ENCODE measurements around the gene INTS2.
"Not testable (repeated sequence)": the region's sequence is repeated elsewhere in the genome, so short reads cannot be mapped to it uniquely, and the experiment has no call there.

INTS2 gene

DNA sequence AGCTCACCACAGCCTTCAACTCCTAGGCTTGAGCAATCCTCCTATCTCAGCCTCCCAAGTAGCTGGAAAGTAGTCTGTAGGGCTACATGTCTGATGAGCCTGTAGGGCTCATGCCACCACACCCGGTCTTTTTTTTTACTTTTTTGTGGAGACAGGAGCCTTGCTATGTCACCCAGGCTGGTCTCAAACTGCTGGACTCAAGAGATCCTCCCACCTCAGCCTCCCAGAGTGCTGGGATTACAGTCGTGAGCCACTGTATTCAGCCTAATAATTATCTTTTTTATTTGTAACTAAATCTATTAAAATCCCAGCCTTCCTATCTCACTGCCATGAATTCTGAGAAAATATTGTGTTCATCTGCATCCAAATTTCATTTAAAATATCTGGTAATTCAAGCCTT lies 79.5 kb downstream of the INTS2 start:
- DNase-seq, result no peak

DNA sequence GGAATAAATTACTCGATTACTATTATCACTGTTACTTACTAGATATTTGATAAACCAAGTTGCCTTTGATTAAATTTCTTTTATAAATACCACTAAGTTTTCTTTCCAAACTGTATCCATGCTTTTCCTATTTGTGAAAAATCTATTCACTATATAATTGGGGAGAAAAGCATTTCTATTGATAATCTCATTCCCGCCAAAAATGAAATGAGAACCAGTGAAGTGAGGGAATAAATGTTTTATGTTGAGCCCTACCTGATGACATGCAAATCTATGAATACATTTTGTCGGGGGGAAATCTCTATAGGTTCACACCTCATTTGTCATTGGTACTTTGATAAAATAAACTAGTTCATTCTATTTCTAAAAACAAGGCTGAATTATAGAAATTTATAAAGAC lies 80.1 kb downstream of the INTS2 start:
- no peak for DNase-seq

DNA sequence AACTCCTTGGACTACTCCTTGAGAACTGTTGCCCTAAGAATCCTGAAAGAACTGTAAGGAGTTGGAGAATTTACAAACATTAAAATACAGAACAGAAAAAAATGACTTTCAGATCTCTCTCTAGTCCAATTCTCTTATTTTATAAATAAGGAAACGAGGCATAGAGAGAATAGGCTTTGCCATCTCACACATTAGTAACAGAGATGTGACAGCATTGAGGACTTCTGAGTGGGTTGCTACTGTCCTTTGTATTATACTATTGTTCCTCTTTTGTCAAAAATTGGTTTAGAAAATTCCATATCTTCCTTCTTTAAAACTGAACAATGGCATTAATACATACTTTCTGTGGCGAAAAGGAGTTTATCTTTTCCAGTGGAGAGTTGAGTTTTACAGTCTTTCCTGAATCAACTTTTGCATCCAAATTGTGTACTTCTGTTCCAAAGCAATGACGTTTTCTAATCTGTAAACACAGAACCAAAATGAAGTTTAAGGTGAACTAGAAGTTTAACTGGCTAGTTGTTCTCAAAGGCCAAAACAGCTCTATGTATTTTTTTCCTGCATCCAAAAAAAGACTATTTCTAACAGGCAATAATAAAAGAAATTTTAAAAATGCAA lies 80.9 kb downstream of the INTS2 start:
- DNase-seq, result no peak

GRCh38 chr17:61846088-61846487 lies 81.7 kb downstream of the INTS2 start:
- no peak for DNase-seq

DNA sequence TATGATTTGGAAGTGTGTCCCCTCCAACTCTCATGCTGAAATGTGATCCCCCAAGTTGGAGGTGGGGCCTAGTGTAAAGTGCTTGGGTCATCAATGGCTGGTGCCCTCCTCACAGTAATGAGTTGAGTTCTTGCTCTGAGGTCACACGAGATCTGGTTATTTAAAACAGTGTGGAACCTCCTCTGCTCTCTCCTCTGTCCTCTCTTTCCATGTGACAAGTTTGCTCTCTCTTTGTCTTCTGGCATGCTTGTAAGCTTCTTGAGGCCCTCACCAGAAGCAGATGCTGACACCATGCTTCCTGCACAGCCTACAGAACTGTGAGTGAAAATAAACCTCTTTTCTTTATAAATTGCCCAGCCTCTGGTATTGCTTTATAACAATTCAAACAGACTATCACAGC lies 84.3 kb downstream of the INTS2 start:
- no peak for DNase-seq

DNA sequence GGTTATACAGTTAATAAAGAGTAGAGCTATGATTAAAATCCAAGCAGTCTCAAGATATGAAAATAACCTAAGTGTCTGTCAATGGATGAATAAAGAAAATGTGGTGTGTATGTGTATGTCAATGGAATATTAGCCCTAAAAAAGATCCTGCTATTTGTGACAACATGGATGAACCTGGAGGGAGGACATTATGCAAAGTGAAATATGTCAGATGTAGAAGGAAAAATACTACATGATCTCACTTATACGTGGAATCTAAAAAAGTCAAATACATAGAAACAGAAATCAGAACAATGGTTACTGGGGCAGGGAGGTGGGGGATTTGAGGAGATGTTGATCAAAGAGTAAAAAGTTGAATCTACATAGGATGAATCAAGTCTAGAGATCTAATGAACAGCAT lies 84.9 kb downstream of the INTS2 start:
- no peak for DNase-seq

DNA sequence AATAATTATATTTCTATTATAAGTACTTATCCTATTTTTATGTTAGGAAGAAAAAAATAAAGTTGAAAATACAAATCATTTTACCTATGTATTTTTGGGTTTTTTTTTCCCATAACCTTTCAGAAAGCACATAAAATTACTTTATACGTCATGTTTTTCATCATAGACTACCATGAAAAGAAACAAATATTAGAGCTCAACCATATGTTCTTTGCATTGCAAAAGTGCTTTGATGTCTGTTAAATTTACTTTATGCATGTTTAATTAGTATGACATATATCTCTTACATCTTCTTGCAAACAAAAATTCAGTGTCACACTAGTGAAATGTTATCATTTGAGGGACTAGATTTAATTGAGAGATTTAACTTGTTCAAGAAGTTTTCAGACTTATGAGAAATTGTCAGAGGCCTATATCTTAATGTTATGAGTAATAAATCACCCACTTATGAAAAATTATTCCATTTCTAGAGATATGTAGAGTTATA lies 88.4 kb downstream of the INTS2 start:
- no peak for DNase-seq

GRCh38 chr17:61837175-61838051 lies 90.4 kb downstream of the INTS2 start:
- no peak for DNase-seq

DNA sequence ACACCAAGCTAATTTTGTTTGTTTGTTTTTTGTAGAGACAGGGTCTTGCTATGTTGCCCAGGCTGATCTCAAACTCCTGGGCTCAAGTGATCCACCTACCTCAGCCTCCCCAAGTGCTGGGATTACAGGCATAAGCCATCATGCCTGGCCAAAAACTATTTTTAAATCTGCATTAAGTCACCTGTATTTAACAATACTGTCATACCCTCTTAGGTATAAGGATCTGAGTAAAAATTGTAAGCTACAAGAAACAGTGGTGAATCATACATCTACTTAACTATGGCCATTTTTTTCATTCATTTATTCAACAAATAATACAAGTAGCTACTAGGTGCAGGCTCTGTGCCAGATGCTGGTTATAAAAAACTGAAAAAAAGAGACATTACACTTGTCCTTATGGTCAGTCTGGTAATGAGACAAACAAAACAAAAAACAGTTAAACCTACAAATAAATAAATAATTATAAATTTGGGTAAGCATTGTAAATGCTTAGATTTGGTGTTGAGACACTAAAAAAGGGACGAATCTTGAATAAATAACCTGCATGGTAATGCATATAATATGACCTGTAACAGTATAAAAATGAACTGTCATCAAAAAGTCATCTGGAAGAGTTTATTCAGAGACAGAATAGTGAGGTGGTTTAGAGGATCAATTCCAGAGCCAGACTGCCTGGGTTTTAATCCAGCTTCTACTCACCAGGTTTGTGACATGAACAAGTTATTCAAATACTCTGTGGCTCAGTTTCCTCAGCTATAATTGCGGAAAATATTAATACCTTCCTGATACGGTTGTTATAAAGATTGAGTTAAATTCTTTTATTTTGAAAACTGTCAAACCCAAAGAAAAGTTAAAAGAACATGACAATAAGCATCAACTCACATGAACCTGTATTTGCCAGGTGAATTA lies 91.3 kb downstream of the INTS2 start:
- no peak for DNase-seq

GRCh38 chr17:61835606-61836005 lies 92.2 kb downstream of the INTS2 start:
- no peak for DNase-seq

DNA sequence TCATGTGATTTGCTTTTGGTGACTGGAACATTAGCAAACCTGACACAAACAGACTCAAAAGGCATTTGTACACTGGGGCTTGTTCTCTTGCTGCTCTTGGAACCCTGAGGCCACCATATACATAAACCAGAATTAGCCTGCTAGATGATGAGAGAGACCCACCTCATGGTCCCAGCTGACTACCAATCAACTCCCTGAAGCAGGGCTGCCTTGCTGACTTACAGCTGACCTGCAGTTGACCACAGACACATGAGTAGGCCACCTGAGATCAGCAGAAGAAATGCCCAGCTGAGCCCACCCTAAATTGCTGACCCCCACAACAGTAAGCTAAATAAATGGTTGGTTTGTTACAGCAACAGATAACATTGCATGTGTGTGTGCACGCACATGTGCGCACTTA lies 93.2 kb downstream of the INTS2 start:
- DNase-seq, result no peak

GRCh38 chr17:61833536-61834193 lies 94.1 kb downstream of the INTS2 start:
- no peak for DNase-seq

- DNase-seq, result no peak
These were observed 95.3 kb downstream of the INTS2 start for GRCh38 chr17:61832463-61832862.

DNA sequence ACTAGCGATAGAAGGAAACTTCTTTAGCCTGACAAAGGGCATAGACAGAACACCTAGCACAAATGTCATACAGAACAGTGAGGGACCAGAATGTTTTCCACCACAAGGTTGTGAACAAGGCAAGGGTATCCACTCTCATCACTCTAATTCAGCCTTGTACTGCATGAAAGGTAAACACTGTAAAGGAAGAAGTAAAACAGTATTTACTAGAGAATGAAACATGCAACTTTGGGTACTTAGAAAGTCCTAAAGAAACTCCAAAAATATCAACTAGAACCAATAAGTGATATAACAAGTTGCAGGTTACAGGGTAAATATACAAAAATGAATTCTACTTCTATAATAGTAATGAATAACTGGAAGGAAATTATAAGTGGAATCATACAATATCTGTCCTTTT lies 96.7 kb downstream of the INTS2 start:
- DNase-seq, result no peak

DNA sequence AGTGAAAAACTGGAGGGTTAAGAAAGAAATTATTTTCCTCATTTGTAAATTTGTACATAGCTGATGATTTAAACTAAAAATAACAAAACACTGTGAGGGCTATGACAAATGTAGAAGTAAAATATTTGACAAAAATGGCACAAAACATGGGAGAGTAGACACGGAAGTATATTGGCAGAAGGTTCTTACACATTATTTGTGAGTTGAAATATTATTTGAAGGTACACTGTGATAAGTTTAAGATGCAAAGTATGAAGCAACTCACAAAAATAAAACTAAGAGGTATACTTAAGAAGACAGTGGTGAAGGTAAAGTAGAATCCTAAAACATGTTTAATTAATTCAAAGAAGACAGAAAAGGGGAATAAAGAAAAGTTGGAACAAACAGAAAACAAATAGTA lies 99.1 kb downstream of the INTS2 start:
- DNase-seq, result no peak

- no peak for DNase-seq
These were observed 100.0 kb downstream of the INTS2 start for GRCh38 chr17:61827649-61828395.

DNA sequence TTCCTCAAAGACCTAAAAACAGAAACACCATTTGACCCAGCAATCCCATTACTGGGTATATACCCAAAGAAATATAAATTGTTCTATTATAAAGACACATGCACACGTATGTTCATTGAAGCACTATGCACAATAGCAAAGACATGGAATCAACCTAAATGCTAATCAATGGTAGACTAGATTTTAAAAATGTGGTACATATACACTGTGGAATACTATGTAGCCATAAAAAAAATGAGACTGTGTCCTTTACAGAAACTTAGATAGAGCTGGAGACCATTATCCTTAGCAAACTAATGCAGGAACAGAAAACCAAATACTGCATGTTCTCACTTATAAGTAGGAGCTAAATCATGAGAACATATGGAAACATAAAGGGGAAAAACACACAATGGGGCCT lies 100.9 kb downstream of the INTS2 start:
- not testable (repeated sequence) for DNase-seq

GRCh38 chr17:61826198-61826597 lies 101.6 kb downstream of the INTS2 start:
- DNase-seq, result not testable (repeated sequence)

GRCh38 chr17:61825448-61826137 lies 102.2 kb downstream of the INTS2 start:
- no peak for DNase-seq

DNA sequence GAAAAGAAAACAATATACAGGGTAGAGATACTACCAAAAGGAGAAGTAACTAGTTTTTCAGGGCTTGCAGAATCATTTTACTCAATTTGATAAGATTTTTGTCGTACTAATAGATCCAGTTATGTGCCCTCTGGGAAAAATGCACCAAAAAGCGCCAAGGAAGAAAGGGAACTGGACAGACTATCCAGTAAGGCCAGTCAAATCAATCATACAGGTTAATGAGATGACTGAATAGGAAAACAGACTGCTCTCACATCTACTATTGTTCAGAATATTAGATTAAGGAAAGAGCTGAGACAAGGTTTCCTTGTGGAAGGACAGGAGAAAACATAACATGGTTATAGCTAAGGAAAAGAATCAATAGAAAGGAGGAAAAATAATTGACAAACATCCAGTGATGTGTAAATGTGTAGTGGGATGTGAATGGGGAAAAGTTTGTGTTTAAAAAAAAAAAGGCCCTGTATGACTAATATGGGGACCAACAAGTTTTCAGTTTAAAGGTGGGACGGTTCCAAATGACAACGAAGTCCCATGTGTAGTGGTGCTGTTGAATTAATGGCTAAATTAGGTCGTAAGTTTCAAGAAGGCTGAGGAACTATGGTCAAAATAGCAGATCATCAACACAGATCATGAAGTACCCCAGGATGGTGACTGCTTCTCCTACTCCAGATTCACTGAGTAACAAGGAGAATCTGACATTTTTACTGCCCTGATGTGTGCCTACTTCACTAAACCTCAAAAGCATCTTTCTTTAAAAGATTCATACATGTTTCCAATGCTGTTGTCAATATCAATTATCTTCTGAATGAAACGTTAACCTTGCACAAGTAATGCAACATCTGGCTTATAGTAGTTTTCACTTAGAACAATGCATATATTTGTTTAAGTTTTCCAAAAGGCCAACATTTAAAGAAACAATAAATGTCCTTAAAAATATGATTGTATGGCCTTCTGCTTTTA lies 105.2 kb downstream of the INTS2 start:
- no peak for DNase-seq
